ENCODE results near the gene CCNI. TPM values are rescaled to one million over a fixed set of nuclear protein-coding genes. Genes with fewer than 3 reads are reported as not detected.
"Not testable (repeated sequence)": the region's sequence is repeated elsewhere in the genome, so short reads cannot be mapped to it uniquely, and the experiment has no call there.

CCNI gene
- total and polyA plus RNA-seq, 5 experiments from 2014 or later, result 304 to 350 (median 315) TPM

GRCh38 chr4:77078401-77078800 lies 2.6 kb upstream of the CCNI start:
- POLR2A ChIA-PET, result interaction anchor here (0.6 to 1.6 kb wide), 2 partner anchors 9 to 17 kb away, joined by 3 read pairs; no protein-coding TSS in a partner anchor
- H3K36me3 Mint-ChIP-seq, result peaks cover 0 to 7% (median 0%) of the 10 kb centered on the region in 3 donors

GRCh38 chr4:77076889-77077635 lies 1.3 kb upstream of the CCNI start:
- POLR2A ChIA-PET, result interaction anchor here (0.6 to 3.9 kb wide), 9 partner anchors 9 to 128 kb away, joined by 3 to 44 read pairs (median 5); partner anchors contain the start of genes CCNG2 and SEPTIN11
- Mint-ChIP-seq H3K9me3 (peaks cover 0 to 2% (median 0%) of the 10 kb centered on the region in 9 donors), H3K4me1 (peaks cover 22 to 43% (median 39%) of the 10 kb centered on the region in 4 donors), H3K4me3 (peak overlapping the region in 7 of 10 donors; percentile 93 to 100 (median 99)), H3K36me3 (peaks cover 0 to 7% (median 0%) of the 10 kb centered on the region in 3 donors), H3K27ac (peak overlapping the region in 6 of 10 donors; percentile 100), H3K27me3 (peaks cover 0 to 9% (median 0%) of the 10 kb centered on the region in 5 donors)
- DNase-seq (peak in 3 of 10 donors; percentile 9 to 23 (median 14)), ATAC-seq (no peak)

More at GRCh38 chr4:77078401-77078800, 2.6 kb upstream of the CCNI start:
- ATAC-seq (no peak), DNase-seq (no peak)
- Mint-ChIP-seq H3K27me3 (peaks cover 0 to 9% (median 0%) of the 10 kb centered on the region in 5 donors), H3K4me3 (peak overlapping the region in 1 of 10 donors; percentile 48), H3K27ac (peak overlapping the region in 4 of 10 donors; percentile 30 to 86 (median 66)), H3K4me1 (peaks cover 22 to 43% (median 37%) of the 10 kb centered on the region in 4 donors), H3K9me3 (peaks cover 0 to 2% (median 0%) of the 10 kb centered on the region in 9 donors)

DNA sequence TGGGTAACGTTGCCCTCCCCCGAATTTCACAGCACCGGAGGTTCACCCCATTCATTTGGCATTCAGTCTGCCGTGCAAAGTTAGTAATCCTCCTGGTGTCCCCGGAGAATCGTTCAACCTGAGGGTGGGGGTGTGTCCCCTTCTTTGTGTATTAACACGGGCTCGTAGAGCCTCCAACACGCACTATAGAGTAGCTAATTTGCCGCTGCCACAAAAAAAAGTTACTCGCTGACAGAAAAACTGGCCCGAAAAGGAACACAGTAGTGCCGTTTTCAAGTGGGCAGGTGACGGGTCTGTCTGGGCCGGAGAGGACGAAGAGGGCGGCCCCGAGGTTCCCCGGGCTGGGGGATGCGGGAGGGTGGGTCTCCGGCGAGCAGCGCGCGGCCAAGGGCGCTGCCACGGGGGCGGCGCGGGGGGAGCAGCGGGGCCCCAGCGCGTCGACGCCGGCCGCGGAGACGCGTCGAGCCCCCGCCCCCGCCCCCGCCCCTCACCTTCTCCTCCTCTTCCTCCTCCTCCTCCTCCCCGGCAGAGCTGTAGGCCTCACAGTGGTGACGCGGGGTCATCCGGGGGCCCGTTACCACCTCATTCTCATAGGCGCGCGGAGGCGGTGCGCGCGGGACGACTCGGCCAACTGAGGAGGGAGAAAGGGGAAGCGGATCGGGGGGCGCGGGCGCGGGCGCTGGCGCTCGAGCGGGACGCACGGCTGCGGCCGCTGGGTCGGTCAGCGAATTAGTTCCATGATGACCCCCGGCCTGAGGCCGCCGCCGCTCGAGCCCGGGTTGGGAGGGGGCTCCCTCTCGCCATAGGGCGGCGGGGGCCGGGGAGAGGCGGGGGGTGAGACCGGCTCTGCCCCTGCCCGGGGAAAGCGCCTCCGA lies 571 bp downstream of the CCNI start:
- peaks cover 0 to 2% (median 0%) of the 10 kb centered on the region in 9 donors for H3K9me3 Mint-ChIP-seq
- H3K4me1 Mint-ChIP-seq, result peaks cover 26 to 48% (median 37%) of the 10 kb centered on the region in 4 donors
- H3K4me3 Mint-ChIP-seq, result peak overlapping the region in 7 of 10 donors; percentile 93 to 100 (median 99)
- H3K27me3 Mint-ChIP-seq, result peaks cover 0 to 9% (median 0%) of the 10 kb centered on the region in 5 donors
- ATAC-seq (peak; percentile 64 to 65), DNase-seq (peak; percentile 65 to 94 (median 80))
- H3K27ac Mint-ChIP-seq, result peak overlapping the region in 6 of 10 donors; percentile 100
- POLR2A ChIA-PET, result interaction anchor here (0.7 to 3.9 kb wide), 12 partner anchors 16 to 1561 kb away, joined by 3 to 44 read pairs (median 4); partner anchors contain the start of genes CCNG2, RCHY1, SEPTIN11 and THAP6
- peaks cover 0 to 12% (median 7%) of the 10 kb centered on the region in 3 donors for H3K36me3 Mint-ChIP-seq

DNA sequence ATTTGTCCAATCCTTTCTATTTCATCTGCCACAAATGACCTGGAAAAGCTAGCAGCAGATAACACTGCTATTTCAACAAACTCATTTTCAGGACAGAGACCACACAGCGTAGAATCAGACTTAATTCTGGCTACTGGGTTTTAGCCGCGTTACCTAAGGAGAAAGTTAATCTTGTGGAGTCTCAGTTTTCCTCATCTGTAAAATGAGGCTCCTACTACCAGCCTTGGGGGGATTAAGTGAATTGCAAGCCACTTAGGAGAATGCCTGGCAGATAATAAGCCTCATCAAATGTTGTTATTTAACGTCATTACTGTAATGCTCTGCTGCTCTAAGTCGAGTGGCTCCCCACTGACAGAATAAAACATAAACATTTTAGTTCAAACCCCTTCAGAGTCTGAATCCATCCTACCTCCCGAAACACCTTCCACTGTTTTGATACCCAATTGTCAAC lies 1.4 kb downstream of the CCNI start:
- H3K9me3 Mint-ChIP-seq, result peaks cover 0 to 2% (median 0%) of the 10 kb centered on the region in 9 donors
- no peak overlapping the region for H3K27ac Mint-ChIP-seq
- H3K27me3 Mint-ChIP-seq, result peaks cover 0 to 9% (median 0%) of the 10 kb centered on the region in 5 donors
- DNase-seq, result peak in 4 of 10 donors; percentile 3 to 31 (median 19)
- H3K36me3 Mint-ChIP-seq, result peaks cover 0 to 16% (median 8%) of the 10 kb centered on the region in 3 donors
- H3K4me3 Mint-ChIP-seq, result no peak overlapping the region
- H3K4me1 Mint-ChIP-seq, result peaks cover 25 to 52% (median 41%) of the 10 kb centered on the region in 4 donors
- POLR2A ChIA-PET, result interaction anchor here (0.9 to 3.9 kb wide), 9 partner anchors 15 to 779 kb away, joined by 3 to 44 read pairs (median 4); partner anchors contain the start of genes CCNG2 and SEPTIN11
- peak in 1 of 2 donors; percentile 2 for ATAC-seq

GRCh38 chr4:77073981-77074380 lies 1.8 kb downstream of the CCNI start:
- Mint-ChIP-seq H3K9me3 (peaks cover 0 to 2% (median 0%) of the 10 kb centered on the region in 9 donors), H3K36me3 (peaks cover 0 to 18% (median 8%) of the 10 kb centered on the region in 3 donors), H3K27ac (no peak overlapping the region), H3K4me3 (no peak overlapping the region), H3K27me3 (peaks cover 0 to 9% (median 0%) of the 10 kb centered on the region in 5 donors), H3K4me1 (peaks cover 23 to 56% (median 41%) of the 10 kb centered on the region in 4 donors)
- DNase-seq (no peak), ATAC-seq (no peak)
- POLR2A ChIA-PET, result interaction anchor here (0.5 to 3.9 kb wide), 4 partner anchors 10 to 746 kb away, joined by 3 to 12 read pairs (median 5); no protein-coding TSS in a partner anchor

- H3K4me3 Mint-ChIP-seq, result no peak overlapping the region
- DNase-seq (no peak), ATAC-seq (no peak)
- H3K27ac Mint-ChIP-seq, result no peak overlapping the region
- H3K36me3 Mint-ChIP-seq, result peaks cover 0 to 22% (median 8%) of the 10 kb centered on the region in 3 donors
- H3K27me3 Mint-ChIP-seq, result peaks cover 0 to 9% (median 0%) of the 10 kb centered on the region in 5 donors
- H3K4me1 Mint-ChIP-seq, result peaks cover 27 to 62% (median 43%) of the 10 kb centered on the region in 4 donors
- H3K9me3 Mint-ChIP-seq, result peaks cover 0 to 2% (median 0%) of the 10 kb centered on the region in 9 donors
- POLR2A ChIA-PET, result interaction anchor here (0.5 to 1.7 kb wide), 4 partner anchors 9 to 103 kb away, joined by 3 to 8 read pairs (median 4); no protein-coding TSS in a partner anchor
These were observed 2.5 kb downstream of the CCNI start for GRCh38 chr4:77073106-77073809.

DNA sequence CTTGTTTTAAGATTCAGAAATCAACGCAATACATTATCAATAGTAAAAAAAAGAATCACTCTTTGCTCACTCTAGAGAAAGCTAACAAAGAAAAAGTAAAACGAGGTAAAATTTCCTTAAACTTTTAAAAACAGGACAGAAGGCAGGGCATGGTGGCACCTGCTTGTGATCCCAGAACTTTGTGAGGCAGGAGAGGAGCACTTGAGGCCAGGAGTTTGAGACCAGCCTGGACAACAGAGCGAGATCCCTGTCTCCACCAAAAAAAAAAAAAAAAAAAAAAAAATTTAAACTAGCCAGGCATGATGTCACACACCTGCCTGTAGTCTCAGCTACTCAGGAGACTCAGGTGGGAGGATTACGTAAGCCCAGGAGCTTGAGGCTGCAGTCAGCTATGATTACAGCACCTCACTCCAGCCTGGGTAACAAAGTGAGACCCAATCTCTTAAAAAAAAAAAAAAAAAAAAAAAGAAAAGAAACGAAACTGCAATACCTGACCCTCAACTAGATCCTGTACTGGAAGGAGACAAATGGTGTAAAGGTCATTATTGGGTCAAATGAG lies 3.5 kb downstream of the CCNI start:
- H3K27ac Mint-ChIP-seq, result peak overlapping the region in 7 of 10 donors; percentile 49 to 89 (median 84)
- peaks cover 0 to 2% (median 0%) of the 10 kb centered on the region in 9 donors for H3K9me3 Mint-ChIP-seq
- POLR2A ChIA-PET, result interaction anchor here (1.2 to 1.7 kb wide), 3 partner anchors 16 to 104 kb away, joined by 4 to 8 read pairs (median 4); partner anchors contain the start of gene CCNG2
- H3K27me3 Mint-ChIP-seq, result peaks cover 0 to 9% (median 0%) of the 10 kb centered on the region in 5 donors
- DNase-seq (peak in 7 of 10 donors; percentile 36 to 77 (median 57)), ATAC-seq (peak; percentile 18 to 37)
- H3K4me1 Mint-ChIP-seq, result peaks cover 26 to 57% (median 41%) of the 10 kb centered on the region in 4 donors
- peaks cover 0 to 30% (median 8%) of the 10 kb centered on the region in 3 donors for H3K36me3 Mint-ChIP-seq
- H3K4me3 Mint-ChIP-seq, result peak overlapping the region in 7 of 10 donors; percentile 44 to 78 (median 64)

GRCh38 chr4:77069514-77069913 lies 6.3 kb downstream of the CCNI start:
- POLR2A ChIA-PET, result interaction anchor here (0.7 to 2.1 kb wide), 4 partner anchors 9 to 118 kb away, joined by 3 to 8 read pairs (median 5); partner anchors contain the start of gene CCNG2
- H3K4me1 Mint-ChIP-seq, result peaks cover 17 to 54% (median 34%) of the 10 kb centered on the region in 4 donors
- peaks cover 0 to 53% (median 11%) of the 10 kb centered on the region in 3 donors for H3K36me3 Mint-ChIP-seq

GRCh38 chr4:77065382-77065781 lies 10.4 kb downstream of the CCNI start:
- POLR2A ChIA-PET, result no interaction called here
- DNase-seq, result no peak
- Mint-ChIP-seq H3K4me1 (peaks cover 16 to 50% (median 44%) of the 10 kb centered on the region in 4 donors), H3K4me3 (no peak overlapping the region), H3K9me3 (no peaks in the 10 kb centered on the region), H3K27ac (peak overlapping the region in 4 of 10 donors; percentile 54 to 84 (median 66)), H3K36me3 (peaks cover 5 to 82% (median 24%) of the 10 kb centered on the region in 3 donors), H3K27me3 (no peaks in the 10 kb centered on the region)
- ATAC-seq, result no peak

More at GRCh38 chr4:77069514-77069913, 6.3 kb downstream of the CCNI start:
- H3K27me3 Mint-ChIP-seq, H3K9me3 Mint-ChIP-seq, DNase-seq, ATAC-seq: not testable (repeated sequence)
- H3K4me3 Mint-ChIP-seq, result peak overlapping the region in 8 of 10 donors; percentile 10 to 52 (median 44)
- H3K27ac Mint-ChIP-seq, result peak overlapping the region in 9 of 10 donors; percentile 27 to 91 (median 69)

- DNase-seq (no peak), ATAC-seq (no peak)
- Mint-ChIP-seq H3K27ac (peak overlapping the region in 6 of 10 donors; percentile 7 to 66 (median 38)), H3K36me3 (peaks cover 5 to 89% (median 23%) of the 10 kb centered on the region in 3 donors), H3K9me3 (no peaks in the 10 kb centered on the region), H3K4me1 (peaks cover 9 to 43% (median 33%) of the 10 kb centered on the region in 4 donors), H3K27me3 (no peaks in the 10 kb centered on the region), H3K4me3 (no peak overlapping the region)
- POLR2A ChIA-PET, result interaction anchor here (0.7 to 1.0 kb wide), 4 partner anchors 9 to 1114 kb away, joined by 3 to 8 read pairs (median 4); no protein-coding TSS in a partner anchor
These were observed 12.9 kb downstream of the CCNI start for GRCh38 chr4:77062856-77063255.
